Neural progenitor cell (in vitro differentiated cells): ENCODE measurements around the gene TRIM65. TPM values are rescaled to one million over a fixed set of nuclear protein-coding genes. Genes with fewer than 3 reads are reported as not detected.

Experiments used
- DNase-seq: peaks from one replicate; pipeline ENCODE4 v3.0.0-alpha.2; 2016; ENCODE audit warnings: low spot score
- H2AFZ ChIP-seq: fragments of 200-600 bp; sonication (generic); replicated peaks from 2 replicates; pipeline ENCODE4 v1.6.1; 2016; ENCODE audit warnings: antibody characterized with exemption
- H3F3A ChIP-seq: fragments of 200-600 bp; sonication (generic); 2 replicates; pipeline ENCODE4 v1.6.1; 2016; ENCODE audit warnings: antibody characterized with exemption, low read depth
- H3K27ac ChIP-seq: fragments of 200-600 bp; sonication (generic); 2 replicates; pipeline ENCODE4 v1.5.1; 2016; ENCODE audit warnings: mild to moderate bottlenecking
- H3K27me3 ChIP-seq: fragments of 200-600 bp; sonication (generic); 2 replicates; pipeline ENCODE4 v1.6.1; 2016; ENCODE audit warnings: mild to moderate bottlenecking, moderate library complexity
- H3K36me3 ChIP-seq: fragments of 200-600 bp; sonication (generic); 2 replicates; pipeline ENCODE4 v1.5.1; 2016
- H3K4me1 ChIP-seq: fragments of 200-600 bp; sonication (generic); 2 replicates; pipeline ENCODE4 v1.6.1; 2016; ENCODE audit warnings: mixed run types
- H3K4me2 ChIP-seq: fragments of 200-600 bp; sonication (generic); 2 replicates; pipeline ENCODE4 v1.6.1; 2016
- H3K4me3 ChIP-seq: fragments of 200-600 bp; sonication (generic); 2 replicates; pipeline ENCODE4 v1.5.1; 2016
- H3K79me2 ChIP-seq: fragments of 200-600 bp; sonication (generic); 2 replicates; pipeline ENCODE4 v1.6.1; 2016; ENCODE audit warnings: low read depth
- H3K9ac ChIP-seq: fragments of 200-600 bp; sonication (generic); 2 replicates; pipeline ENCODE4 v1.6.1; 2016
- H3K9me3 ChIP-seq: fragments of 200-600 bp; sonication (generic); 2 replicates; pipeline ENCODE4 v1.5.1; 2016; ENCODE audit warnings: low read depth
- H4K20me1 ChIP-seq: fragments of 200-600 bp; sonication (generic); 2 replicates; pipeline ENCODE4 v1.6.1; 2016; ENCODE audit warnings: low read depth
- H3K27ac Mint-ChIP-seq: 3 replicates; pipeline ENCODE4 v1.8.0; 2021; ENCODE audit warnings: mixed read lengths
- H3K27me3 Mint-ChIP-seq: 2 replicates; pipeline ENCODE4 v1.8.0; 2022; ENCODE audit warnings: low read depth, mild to moderate bottlenecking, inconsistent platforms, moderate library complexity, mixed read lengths; ENCODE audit not compliant: insufficient read depth
- H3K36me3 Mint-ChIP-seq: 3 replicates; pipeline ENCODE4 v1.8.0; 2021; ENCODE audit warnings: mixed read lengths
- H3K4me1 Mint-ChIP-seq: 3 replicates; pipeline ENCODE4 v1.8.0; 2021; ENCODE audit warnings: mixed read lengths
- H3K4me3 Mint-ChIP-seq: 3 replicates; pipeline ENCODE4 v1.8.0; 2021; ENCODE audit warnings: mild to moderate bottlenecking, moderate library complexity, mixed read lengths
- H3K9me3 Mint-ChIP-seq: 3 replicates; pipeline ENCODE4 v1.8.0; 2020; ENCODE audit warnings: mixed read lengths
- CTCF ChIP-seq: fragments of 200-600 bp; sonication (generic); IDR thresholded peaks from 2 replicates; pipeline ENCODE4 v1.5.1; 2017; ENCODE audit warnings: antibody characterized with exemption, mild to moderate bottlenecking
- EZH2 ChIP-seq: fragments of 200-600 bp; sonication (generic); IDR thresholded peaks from 2 replicates; pipeline ENCODE4 v1.6.1; 2017; ENCODE audit warnings: antibody characterized with exemption, mild to moderate bottlenecking, moderate library complexity
- EZH2phosphoT487 ChIP-seq: fragments of 200-600 bp; sonication (generic); IDR thresholded peaks from 2 replicates; pipeline ENCODE4 v1.6.1; 2017; ENCODE audit warnings: antibody characterized with exemption
- total RNA-seq: library from RNA; depleted of rRNA; stranded (reverse); fragments of >200 nt; gene quantifications from 2 replicates; pipeline ENCODE4 v1.2.3, GENCODE V29; 2015; ENCODE audit warnings: low replicate concordance

Gene TRIM65
- total RNA-seq, 1 donor from 2014 or later, result 17.2 TPM

- no peaks in the 10 kb centered on the region for H3K79me2 ChIP-seq
- H3K4me1 Mint-ChIP-seq, result no peaks in the 10 kb centered on the region
- H3K27me3 Mint-ChIP-seq, result peaks cover 2% of the 10 kb centered on the region
- H3K27me3 ChIP-seq, result no peaks in the 10 kb centered on the region
- no peaks in the 10 kb centered on the region for H3K9me3 Mint-ChIP-seq
- no peak overlapping the region for H3K27ac ChIP-seq
- no peak overlapping the region for H3K4me3 ChIP-seq
- no peak overlapping the region for H3K4me2 ChIP-seq
- H3K9me3 ChIP-seq, result no peaks in the 10 kb centered on the region
- TF ChIP-seq CTCF, result no peak
- TF ChIP-seq EZH2phosphoT487, result no peak
- no peak for TF ChIP-seq EZH2
- H4K20me1 ChIP-seq, result no peaks in the 10 kb centered on the region
- no peak for DNase-seq
- no peak overlapping the region for H3K9ac ChIP-seq
- no peaks in the 10 kb centered on the region for H3F3A ChIP-seq
- no peaks in the 10 kb centered on the region for H3K36me3 ChIP-seq
- peaks cover 3% of the 10 kb centered on the region for H3K36me3 Mint-ChIP-seq
- no peak overlapping the region for H3K27ac Mint-ChIP-seq
- no peak overlapping the region for H2AFZ ChIP-seq
- no peak overlapping the region for H3K4me3 Mint-ChIP-seq
- no peaks in the 10 kb centered on the region for H3K4me1 ChIP-seq
These were observed 28.4 kb upstream of the TRIM65 start for GRCh38 chr17:75925103-75925502.

DNA sequence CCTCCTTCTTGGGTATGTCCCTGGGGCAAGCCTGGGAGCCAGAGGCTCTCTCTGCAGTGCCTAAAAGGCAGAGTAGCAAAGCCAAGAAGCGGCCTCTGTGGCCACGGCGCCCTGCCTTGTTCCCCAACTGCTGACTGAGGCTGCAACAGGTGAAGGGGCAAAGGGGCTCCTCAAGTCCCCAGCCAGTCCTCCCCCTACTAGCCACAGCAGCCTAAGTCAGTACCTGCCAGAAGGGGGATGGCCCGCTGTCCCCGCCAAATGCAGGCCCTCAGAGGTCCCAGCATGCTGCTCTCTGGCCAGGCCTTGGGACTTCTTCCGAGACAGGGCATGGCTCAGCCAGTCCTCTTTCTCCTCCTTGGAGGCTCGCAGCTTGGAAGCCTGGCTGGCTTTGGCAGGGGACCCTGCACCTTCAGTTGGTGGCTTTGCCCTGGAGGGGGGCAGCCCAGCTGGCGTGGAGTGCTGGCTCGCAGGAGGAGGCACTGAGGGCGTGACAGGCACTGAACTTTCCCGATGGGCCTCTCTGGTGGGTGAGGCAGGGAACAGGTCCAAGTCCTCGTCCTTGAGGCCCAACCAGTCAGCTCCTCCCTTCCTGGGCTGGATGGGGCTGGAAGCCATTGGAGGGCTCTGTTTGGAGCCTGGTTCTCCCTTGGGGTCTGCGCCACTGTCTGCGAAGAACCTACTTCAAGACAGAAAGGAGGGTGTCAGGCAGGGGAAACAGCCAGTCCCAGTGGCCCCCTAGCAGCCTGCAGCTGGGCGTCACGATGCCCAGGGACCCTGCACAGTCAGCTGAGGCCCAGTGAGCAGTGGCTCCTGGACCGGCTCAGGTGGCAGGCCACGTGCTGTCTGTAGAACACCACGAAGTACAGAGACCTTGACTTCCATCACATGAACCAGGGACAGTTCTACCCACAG lies 26.5 kb upstream of the TRIM65 start:
- H3K27ac ChIP-seq, result no peak overlapping the region
- peaks cover 2% of the 10 kb centered on the region for H3K27me3 Mint-ChIP-seq
- H3K4me2 ChIP-seq, result no peak overlapping the region
- no peaks in the 10 kb centered on the region for H3K4me1 ChIP-seq
- H3K36me3 Mint-ChIP-seq, result peaks cover 3% of the 10 kb centered on the region
- H3K27ac Mint-ChIP-seq, result no peak overlapping the region
- no peaks in the 10 kb centered on the region for H3K4me1 Mint-ChIP-seq
- H3K36me3 ChIP-seq, result no peaks in the 10 kb centered on the region
- no peak for DNase-seq
- no peak overlapping the region for H2AFZ ChIP-seq
- H3K4me3 Mint-ChIP-seq, result no peak overlapping the region
- H3K4me3 ChIP-seq, result no peak overlapping the region
- no peaks in the 10 kb centered on the region for H4K20me1 ChIP-seq
- TF ChIP-seq EZH2phosphoT487, result no peak
- no peaks in the 10 kb centered on the region for H3K27me3 ChIP-seq
- H3K9me3 Mint-ChIP-seq, result no peaks in the 10 kb centered on the region
- H3F3A ChIP-seq, result no peaks in the 10 kb centered on the region
- no peaks in the 10 kb centered on the region for H3K79me2 ChIP-seq
- H3K9ac ChIP-seq, result no peak overlapping the region
- H3K9me3 ChIP-seq, result no peaks in the 10 kb centered on the region

DNA sequence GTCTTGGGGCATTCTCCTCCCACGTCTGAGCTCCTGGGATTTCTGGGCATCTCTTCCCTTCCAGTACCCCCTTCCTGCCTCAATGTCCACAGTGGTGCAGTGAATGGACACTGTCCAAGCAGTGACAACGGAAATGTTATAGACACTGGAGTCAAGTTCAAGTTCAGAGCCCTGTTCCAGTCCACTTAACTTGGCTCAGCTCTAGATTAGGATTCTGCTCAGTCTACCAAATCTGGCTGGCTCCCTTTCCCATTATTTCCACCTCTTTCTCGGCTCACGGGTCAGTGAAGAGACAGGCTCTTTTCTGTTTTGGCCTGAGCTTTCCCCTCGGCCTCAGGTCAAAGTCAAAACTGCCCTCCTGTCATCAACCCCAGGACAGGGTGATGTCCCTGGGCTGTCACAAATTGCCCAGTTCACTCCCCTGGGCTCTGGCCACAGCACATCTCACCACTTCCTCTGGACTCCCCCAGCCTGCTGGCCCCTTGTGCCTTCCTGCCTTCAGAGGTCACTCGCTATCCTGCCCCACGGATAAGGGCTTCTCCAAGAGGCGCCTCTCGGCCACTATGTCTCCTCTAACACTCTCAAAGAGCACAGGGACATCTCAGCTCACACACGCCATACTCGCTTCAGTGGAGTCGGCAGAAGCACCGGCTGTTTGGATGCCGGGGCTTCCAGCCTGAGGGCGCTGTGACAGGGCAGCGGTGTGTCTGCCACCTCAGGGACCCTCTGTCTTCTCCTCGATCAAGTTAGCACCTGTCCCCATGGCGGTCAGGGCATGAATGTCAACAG lies 25.6 kb upstream of the TRIM65 start:
- Histone ChIP-seq H3K9me3 (no peaks in the 10 kb centered on the region), H2AFZ (no peak overlapping the region), H3K4me3 (no peak overlapping the region), H3K27me3 (no peaks in the 10 kb centered on the region), H3F3A (no peaks in the 10 kb centered on the region), H3K4me1 (no peaks in the 10 kb centered on the region), H3K9ac (no peak overlapping the region), H3K79me2 (no peaks in the 10 kb centered on the region), H3K36me3 (no peaks in the 10 kb centered on the region), H4K20me1 (no peaks in the 10 kb centered on the region), H3K27ac (no peak overlapping the region), H3K4me2 (no peak overlapping the region)
- Mint-ChIP-seq H3K27me3 (peaks cover 2% of the 10 kb centered on the region), H3K4me1 (no peaks in the 10 kb centered on the region), H3K36me3 (peaks cover 3% of the 10 kb centered on the region), H3K27ac (no peak overlapping the region), H3K4me3 (peak overlapping the region; percentile 48), H3K9me3 (no peaks in the 10 kb centered on the region)
- DNase-seq, result no peak
- no peak for TF ChIP-seq EZH2
- no peak for TF ChIP-seq CTCF
- TF ChIP-seq EZH2phosphoT487, result no peak
